GM19467 (cell line): ENCODE data around the gene GLS2.
A peak's percentile ranks its signal among the peaks of the same experiment; 100 is the strongest.
"Not testable (repeated sequence)": the region's sequence is repeated elsewhere in the genome, so short reads cannot be mapped to it uniquely, and the experiment has no call there.

ENCODE experiments used
- ATAC-seq: cut with Tn5 transposase; IDR thresholded peaks from one replicate; pipeline ENCODE4 v1.9.1; 2021; ENCODE audit warnings: mild to moderate bottlenecking, moderate library complexity; ENCODE audit not compliant: unreplicated experiment

The GLS2 gene

GRCh38 chr12:56488041-56488955 lies at the start of gene GLS2:
GLS2 (minus strand) TSS chr12:56488161; CDS start chr12:56488118, 43 bp downstream.
- peak; percentile 89 for ATAC-seq

DNA sequence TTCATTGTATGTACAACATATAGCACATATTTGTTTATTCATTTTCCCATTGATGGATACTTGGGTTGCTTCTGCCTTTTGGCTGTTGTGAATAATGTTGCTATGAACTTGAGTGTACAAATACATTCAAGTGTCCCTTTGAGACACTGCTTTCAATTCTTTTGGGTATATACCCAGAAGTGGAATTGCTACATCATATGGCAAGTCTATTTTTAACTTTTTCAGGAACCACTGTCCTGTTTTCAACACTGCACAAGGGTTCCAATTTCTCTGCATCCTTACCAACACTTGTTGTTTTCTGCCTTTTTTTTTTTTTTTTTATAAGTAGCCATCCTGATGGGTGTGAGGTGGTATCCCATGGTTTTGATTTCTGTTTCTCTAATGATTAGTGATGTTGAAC lies 49.6 kb upstream of the GLS2 start:
- ATAC-seq, result no peak

DNA sequence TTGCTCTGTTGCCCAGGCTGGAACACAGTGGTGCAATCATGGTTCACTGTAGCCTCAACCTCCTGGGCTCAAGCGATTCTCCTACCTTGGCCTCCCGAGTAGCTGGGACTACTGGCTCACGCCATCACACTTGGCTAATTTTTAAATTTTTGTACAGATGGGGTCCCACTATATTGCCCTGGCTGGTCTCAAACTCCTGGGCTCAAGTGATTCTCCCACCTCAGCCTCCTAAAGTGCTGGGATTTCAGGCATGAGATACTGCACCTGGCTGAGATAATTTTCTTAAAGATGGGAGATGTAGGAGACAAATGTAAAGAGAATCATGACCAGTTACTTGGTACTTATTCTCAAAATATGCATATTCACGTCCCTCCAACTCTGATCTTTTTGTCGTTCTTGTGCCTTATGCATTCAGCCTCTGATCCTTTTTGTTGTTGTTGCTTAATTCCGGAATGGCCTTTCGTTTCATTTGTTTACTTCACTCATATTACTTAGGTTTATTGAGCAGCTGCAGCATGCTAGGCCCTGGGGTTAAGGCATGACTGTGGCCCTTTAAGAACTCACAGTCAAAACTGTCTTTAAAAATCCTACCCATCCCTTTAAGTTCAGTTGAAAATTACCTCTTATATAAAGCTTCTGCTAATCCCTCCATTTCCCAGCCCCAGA lies 42.6 kb upstream of the GLS2 start:
- no peak for ATAC-seq

DNA sequence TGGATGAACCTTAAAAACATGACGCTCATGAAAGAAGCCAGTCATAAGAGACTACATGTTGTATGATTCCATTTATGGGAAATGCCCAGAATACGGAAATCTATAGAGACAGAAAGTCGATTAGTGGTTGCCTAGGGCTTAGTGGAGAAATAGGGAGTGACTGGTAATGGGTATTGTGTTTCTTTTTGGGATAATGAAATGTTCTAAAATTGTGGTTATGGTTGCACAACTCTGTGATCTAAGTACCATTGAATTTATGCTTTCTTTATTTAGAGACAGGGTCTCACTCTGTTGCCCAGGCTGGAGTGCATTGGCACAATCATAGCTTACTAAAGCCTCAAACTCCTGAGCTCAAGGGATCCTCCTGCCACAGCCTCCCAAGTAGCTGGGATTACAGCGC lies 41.7 kb upstream of the GLS2 start:
- ATAC-seq, result no peak

DNA sequence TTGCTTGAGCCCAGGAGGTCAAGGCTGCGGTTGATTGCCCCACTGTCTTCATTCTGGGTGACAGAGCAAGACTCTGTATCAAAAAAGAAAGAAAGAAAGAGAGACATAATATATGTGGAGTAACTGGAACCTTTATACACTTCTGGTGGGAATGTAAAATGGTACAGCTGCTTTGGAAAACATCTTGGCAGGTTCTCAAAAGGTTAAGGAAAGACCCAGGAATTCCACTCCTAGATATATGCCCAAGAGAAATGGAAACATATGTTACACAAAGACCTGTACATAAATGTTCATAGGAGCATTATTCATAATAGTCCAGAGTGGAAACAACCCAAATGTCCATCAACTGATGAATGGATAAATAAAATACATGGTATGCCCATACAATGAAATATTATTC lies 40.9 kb upstream of the GLS2 start:
- no peak for ATAC-seq

- ATAC-seq, result no peak
These were observed 34.6 kb upstream of the GLS2 start for GRCh38 chr12:56522411-56523193.

DNA sequence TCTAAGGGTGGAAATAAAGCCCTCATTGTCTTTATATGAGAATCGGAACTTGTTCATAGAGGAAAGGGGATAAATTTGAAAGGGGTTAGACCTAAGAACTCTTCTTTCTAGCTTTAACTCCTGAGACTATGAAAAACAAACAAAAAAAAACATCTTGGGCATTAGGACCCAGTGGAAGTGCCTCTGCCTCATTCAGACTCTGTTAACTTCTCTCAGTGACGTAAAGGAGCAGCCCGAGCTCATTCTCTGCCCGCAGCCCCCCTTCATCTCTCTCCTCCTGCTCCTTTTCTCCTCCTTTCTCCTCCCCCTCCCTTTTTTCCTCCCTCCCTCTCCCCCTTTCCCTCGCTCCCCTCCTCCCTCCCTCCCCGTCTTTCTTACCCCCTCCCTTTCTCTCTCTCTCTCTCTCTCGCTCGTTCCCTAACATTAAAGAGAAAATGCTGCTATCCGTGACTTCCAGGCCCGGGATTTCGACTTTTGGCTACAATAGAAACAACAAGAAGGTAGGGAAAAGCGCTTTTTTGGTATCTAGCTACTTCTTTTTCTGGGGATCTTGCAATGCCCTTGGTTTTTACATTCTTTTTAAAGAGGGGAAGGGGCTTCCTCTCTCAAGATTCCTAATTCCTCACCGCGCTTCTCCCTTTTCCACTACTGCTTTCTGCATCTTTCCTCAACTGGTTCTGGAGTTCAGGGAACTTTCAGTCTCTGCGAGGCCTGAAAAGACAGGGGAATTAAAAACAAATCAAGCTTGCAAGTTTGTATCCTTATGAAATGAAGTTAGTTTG lies 33.8 kb upstream of the GLS2 start, which contains the start of gene RBMS2:
Gene RBMS2, plus strand, starts transcription at position 231 of the 782 bp plus-strand sequence. Its CDS starts 204 bp downstream, at position 435.
- no peak for ATAC-seq

- no peak for ATAC-seq
These were observed 33.2 kb upstream of the GLS2 start for GRCh38 chr12:56521209-56521589.

- ATAC-seq, result no peak
These were observed 32.5 kb upstream of the GLS2 start for GRCh38 chr12:56520506-56520905.

GRCh38 chr12:56520048-56520447 lies 32.1 kb upstream of the GLS2 start:
- ATAC-seq, result no peak

GRCh38 chr12:56518570-56518969 lies 30.6 kb upstream of the GLS2 start:
- no peak for ATAC-seq

DNA sequence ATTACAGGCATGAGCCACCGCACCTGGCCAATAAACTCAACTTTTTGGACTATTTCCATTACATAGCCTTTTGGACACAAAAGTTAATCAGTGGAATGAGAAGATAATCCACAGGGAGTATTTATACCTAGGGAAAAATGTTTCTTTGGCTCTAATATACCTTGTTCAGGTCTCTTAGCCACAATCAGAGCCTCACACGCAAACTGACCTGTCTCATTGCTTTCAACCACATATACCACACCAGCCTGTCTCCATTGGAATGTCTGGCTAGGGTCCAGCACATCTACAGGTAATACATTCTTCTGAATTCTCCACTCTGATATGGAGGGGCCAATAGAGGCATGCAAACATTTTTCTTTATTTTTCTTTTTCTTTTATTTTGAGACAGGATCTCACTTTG lies 29.9 kb upstream of the GLS2 start:
- no peak for ATAC-seq

GRCh38 chr12:56514014-56514318 lies 26.0 kb upstream of the GLS2 start:
- not testable (repeated sequence) for ATAC-seq

DNA sequence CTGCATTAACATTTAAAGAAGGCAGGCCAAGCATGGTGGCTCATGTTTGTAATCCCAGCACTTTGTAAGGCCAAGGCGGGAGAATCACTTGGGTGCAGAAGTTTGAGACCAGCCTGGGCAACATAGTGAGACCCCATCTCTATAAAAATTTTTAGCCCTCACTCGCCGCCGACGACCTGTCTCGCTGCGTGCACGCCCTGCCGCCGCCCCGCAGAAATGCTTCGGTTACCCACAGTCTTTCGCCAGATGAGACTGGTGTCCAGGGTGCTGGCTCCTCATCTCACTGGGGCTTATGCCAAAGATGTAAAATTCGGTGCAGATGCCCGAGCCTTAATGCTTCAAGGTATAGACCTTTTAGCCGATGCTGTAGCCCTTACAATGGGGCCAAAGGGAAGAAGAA lies 22.8 kb upstream of the GLS2 start:
- ATAC-seq, result no peak

GRCh38 chr12:56499879-56500278 lies 11.9 kb upstream of the GLS2 start:
- ATAC-seq, result not testable (repeated sequence)

- not testable (repeated sequence) for ATAC-seq
These were observed 11.5 kb upstream of the GLS2 start for GRCh38 chr12:56499452-56499851.

GRCh38 chr12:56498126-56498902 lies 10.4 kb upstream of the GLS2 start:
- not testable (repeated sequence) for ATAC-seq

GRCh38 chr12:56496704-56497103 lies 8.7 kb upstream of the GLS2 start:
- ATAC-seq, result not testable (repeated sequence)

DNA sequence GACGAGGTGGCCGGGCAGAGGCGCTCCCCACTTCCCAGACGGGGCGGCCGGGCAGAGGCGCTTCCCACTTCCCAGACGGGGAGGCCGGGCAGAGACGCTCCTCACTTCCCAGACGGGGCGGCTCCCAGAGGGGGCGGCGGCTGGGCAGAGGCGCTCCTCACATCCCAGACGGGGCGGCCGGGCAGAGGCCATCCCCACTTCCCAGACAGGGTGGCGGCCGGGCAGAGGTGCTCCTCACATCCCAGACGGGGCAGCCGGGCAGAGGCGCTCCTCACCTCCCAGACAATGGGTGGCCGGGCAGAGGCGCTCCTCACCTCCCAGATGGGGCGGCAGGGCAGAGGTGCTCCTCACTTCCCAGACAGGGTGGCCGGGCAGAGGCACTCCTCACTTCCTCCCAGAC lies 6.5 kb upstream of the GLS2 start:
- ATAC-seq, result not testable (repeated sequence)

- ATAC-seq, result not testable (repeated sequence)
These were observed 6.1 kb upstream of the GLS2 start for GRCh38 chr12:56494106-56494415.
